AG04449 (cell line): ENCODE measurements around the gene IGF2BP2.

Source experiments
- CTCF ChIA-PET: fragments of 350-600 bp; formaldehyde crosslinking; extraction: SDS; loops from one replicate; lab custom pipeline; 2021; ENCODE audit warnings: antibody characterized with exemption; lab: Yijun Ruan, JAX
- POLR2A ChIA-PET: fragments of 400-600, 350-600 bp; formaldehyde crosslinking; extraction: SDS; loops from one replicate; lab custom pipeline; 2020; ENCODE audit warnings: antibody characterized with exemption, inconsistent platforms; lab: Yijun Ruan, JAX
- DNase-seq: peaks from one replicate; pipeline ENCODE4 v3.0.0-alpha.2; 2010; ENCODE audit warnings: low read depth, low spot score
- H3K4me3 ChIP-seq: 2 replicates; pipeline ENCODE4 v1.5.1; 2011; ENCODE audit warnings: low read depth, mild to moderate bottlenecking, control low read depth, low read length
- TF ChIP-seq, protein P1 (sequence below): IDR thresholded peaks from one replicate; pipeline ENCODE4 v1.5.1; 2011; ENCODE audit warnings: mild to moderate bottlenecking, moderate library complexity, low read length, control low read depth, inconsistent platforms; ENCODE audit not compliant: insufficient read depth; ENCODE audit errors: missing control alignments

Gene IGF2BP2

DNA sequence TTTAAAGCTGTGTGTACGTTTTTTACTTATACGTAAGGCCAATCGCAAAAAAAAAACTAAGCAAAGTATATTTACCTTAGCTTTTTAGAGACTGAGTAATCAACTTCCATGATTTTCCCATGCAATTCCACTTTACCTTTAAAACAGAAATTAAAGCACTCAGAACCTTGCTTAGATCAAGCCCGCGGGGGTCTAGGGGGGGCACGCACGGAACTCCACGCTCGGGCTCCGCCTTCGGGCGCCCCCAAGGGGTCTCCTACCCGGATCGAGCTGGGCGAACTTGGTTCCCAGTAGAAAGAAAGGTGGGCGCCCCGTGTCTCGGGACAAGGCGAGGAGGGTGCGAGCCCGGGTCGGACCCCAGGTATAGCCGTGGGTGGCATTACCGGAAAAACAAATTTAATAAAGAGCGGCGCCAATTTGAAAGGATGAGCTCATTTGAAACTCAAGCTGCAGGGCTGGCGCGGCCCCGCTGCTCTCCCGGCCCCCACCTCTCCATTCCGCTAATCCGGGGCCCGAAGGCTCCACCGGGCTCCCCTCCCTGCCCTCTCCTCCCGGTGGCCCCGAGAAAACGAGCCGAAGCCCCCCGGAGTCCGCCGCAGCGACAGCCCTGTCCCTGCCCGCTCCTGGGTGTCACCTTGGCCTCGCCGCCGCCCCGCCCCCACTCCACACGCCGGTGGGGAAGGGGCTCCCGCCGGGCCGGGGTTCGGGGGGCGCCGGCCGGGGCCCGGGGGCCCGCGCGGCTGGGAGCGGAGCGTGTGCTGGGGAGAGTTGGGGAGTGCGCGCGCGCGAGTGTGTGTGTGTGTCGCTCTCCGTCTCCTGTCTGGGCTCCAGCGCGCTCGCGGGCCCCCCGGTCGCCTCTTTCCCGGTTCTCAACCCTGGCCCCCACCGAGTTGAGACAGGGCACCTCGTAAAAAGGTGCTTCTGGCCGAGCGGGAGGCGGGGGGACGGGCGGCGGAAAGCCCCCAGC lies 1.5 kb downstream of the IGF2BP2 start:
- ChIA-PET CTCF (interaction anchor here (0.6 to 4.9 kb wide), 10 partner anchors 50 to 472 kb away, joined by 3 to 35 read pairs (median 4); no protein-coding TSS in a partner anchor), POLR2A (interaction anchor here (0.9 to 2.8 kb wide), 8 partner anchors 10 to 165 kb away, joined by 3 to 12 read pairs (median 4); no protein-coding TSS in a partner anchor)
- DNase-seq, result no peak
- TF ChIP-seq, protein P1, sequence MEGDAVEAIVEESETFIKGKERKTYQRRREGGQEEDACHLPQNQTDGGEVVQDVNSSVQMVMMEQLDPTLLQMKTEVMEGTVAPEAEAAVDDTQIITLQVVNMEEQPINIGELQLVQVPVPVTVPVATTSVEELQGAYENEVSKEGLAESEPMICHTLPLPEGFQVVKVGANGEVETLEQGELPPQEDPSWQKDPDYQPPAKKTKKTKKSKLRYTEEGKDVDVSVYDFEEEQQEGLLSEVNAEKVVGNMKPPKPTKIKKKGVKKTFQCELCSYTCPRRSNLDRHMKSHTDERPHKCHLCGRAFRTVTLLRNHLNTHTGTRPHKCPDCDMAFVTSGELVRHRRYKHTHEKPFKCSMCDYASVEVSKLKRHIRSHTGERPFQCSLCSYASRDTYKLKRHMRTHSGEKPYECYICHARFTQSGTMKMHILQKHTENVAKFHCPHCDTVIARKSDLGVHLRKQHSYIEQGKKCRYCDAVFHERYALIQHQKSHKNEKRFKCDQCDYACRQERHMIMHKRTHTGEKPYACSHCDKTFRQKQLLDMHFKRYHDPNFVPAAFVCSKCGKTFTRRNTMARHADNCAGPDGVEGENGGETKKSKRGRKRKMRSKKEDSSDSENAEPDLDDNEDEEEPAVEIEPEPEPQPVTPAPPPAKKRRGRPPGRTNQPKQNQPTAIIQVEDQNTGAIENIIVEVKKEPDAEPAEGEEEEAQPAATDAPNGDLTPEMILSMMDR, result no peak
- H3K4me3 ChIP-seq, result peak overlapping the region; percentile 92

DNA sequence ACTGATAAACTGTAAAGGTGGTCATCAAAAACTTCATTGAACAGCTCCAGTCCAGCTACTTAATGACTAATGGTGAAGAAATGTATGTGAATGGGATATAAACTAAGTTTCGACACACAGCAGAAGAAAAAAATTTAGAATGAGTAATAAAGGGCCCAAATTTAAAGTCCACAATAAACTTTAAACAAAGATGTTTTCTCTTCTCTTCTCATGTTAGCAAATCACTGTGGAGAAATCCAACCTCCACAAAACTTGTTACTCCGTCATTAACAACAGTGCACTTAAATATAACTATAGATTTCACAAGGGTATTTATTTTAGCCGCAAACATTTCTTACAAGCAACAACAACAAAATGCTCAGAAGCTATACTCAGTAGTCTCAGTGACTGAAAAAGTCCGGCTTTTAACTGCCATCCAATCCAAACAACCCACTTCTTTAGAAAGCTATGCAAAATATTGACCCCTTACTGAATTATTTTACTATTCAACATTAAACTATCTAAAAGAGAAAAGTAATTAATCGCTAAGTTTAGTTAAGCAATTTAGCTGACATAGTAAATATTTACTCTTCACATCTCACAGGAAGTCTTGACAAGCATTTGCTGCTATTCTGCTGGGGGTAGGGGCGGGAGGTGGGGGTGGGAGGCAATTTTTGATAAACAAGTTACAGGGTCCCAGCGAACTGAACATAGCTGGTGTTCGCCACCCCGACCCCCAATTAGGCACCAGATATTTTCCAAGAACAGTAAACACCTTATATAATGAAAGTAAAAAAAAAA lies 2.4 kb downstream of the IGF2BP2 start:
- DNase-seq, result no peak
- TF ChIP-seq, protein P1, result no peak
- ChIA-PET CTCF (interaction anchor here (0.6 to 4.9 kb wide), 10 partner anchors 49 to 471 kb away, joined by 3 to 35 read pairs (median 4); no protein-coding TSS in a partner anchor), POLR2A (interaction anchor here (0.8 to 2.8 kb wide), 10 partner anchors 9 to 164 kb away, joined by 3 to 12 read pairs (median 4); no protein-coding TSS in a partner anchor)
- H3K4me3 ChIP-seq, result peak overlapping the region; percentile 92

DNA sequence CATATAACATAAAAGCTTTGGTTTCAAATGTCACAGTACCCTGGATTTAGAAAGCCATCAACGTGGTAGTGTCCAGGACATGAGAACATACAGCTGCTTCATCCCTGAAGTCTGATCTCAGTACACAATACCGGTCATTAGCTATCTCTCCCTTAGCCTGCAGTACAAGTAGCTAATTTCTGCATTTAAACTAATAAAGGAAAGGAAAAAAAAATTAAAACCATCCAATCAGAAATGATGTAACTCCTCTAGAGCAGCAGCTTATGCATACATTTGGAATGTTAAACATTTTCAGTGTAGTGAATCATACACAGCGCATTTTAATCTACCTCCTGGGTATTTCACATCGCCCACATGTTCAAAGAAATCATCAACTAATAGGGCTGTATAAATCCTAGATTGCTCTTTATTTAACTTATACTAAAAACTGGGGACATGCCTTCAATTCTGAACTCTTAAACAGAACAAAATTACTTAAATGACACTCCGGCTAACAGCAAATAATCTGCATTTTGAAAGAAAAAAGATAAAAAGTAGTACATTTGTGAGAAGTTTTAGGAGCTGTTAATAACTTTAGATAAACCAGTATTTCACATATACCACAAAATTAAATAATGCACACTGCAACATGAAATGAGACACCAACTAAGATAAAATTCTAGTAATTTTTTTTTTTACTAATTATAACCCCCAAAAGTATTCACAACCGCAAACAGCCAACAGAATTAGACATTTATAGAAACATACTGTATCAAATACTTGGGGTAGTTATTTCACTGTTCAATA lies 3.7 kb downstream of the IGF2BP2 start:
- ChIA-PET POLR2A (interaction anchor here (1.0 to 2.8 kb wide), 4 partner anchors 31 to 92 kb away, joined by 3 to 12 read pairs (median 4); no protein-coding TSS in a partner anchor), CTCF (interaction anchor here (0.8 to 4.9 kb wide), 8 partner anchors 48 to 161 kb away, joined by 3 to 35 read pairs (median 6); no protein-coding TSS in a partner anchor)
- DNase-seq, result peak; percentile 78
- H3K4me3 ChIP-seq, result peak overlapping the region; percentile 47
- TF ChIP-seq, protein P1, result no peak

DNA sequence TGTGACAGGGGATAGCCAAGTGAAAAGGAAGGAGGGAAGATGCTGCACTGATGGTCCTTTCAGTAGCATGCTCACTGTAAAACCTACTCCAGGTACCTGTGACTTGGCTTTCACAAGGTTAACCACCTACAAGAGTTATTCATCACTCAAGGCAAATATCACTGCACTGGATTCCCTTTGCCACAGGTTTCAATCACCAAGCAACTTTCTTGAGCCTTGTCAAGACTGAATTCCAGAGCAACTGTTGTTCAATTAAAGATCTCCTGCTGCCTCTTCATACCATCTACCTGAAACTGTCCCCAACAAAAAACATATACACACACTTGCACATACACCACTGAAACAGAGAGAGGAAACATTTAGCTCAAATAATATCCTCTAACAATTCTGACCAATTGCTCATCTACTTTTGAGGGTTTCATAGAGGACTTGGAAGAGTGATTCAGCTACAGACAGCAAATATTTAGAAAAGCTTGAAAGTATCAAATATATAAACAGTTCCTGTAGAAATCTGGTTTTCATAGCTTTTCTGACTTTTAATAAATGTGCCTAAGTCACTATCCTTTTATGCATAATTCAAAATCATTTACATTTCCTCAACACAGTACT lies 6.5 kb downstream of the IGF2BP2 start:
- DNase-seq, result no peak
- POLR2A ChIA-PET, result interaction anchor here (0.6 kb wide), 2 partner anchors 23 to 124 kb away, joined by 3 to 4 read pairs; no protein-coding TSS in a partner anchor
- TF ChIP-seq, protein P1, result no peak
- CTCF ChIA-PET, result interaction anchor here (1.7 to 4.3 kb wide), 2 partner anchors 50 to 159 kb away, joined by 5 to 19 read pairs; no protein-coding TSS in a partner anchor
- no peak overlapping the region for H3K4me3 ChIP-seq

DNA sequence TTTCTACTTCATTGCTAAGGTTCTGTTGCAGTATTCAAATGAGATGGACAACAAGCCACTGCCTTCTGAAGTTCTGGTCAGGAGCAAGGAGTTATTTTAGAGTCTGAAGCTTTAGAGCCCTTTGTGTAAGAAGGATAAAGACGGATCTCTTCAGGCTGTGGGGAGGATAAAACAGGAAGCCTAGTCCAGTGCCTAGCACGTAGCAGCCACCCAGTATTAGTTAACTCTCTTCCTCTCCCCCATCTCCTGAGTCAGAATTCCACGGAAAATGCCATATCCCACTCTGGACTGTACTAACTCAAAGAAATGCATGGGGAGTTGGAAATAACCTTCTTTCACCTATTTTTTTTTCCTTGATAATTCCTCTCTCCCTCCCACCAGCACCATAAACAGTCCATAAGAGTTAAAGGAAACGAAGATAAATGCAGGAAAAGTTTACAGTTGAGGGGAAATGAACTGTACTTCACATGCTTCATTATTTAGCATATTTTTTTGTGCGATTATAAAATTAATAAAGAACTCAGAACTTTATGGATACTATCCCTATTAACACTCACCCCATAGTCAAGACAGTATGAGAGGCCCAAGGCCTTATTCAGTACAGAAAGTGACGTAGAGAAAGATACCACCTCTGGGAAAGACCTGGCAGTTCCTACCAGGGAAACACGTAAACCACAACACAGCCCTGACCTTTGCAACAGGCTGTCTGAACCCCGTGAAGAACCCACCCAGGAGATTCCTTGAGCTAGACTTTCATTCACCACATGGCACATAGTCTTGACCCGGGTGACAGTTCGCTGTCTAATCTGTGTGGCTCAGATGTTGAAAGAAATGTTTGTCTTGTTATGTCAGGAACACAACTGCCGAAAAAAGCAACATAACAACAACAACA lies 9.2 kb downstream of the IGF2BP2 start:
- ChIA-PET POLR2A (no interaction called here), CTCF (interaction anchor here (1.8 to 4.3 kb wide), 2 partner anchors 83 to 156 kb away, joined by 6 to 19 read pairs; no protein-coding TSS in a partner anchor)
- TF ChIP-seq, protein P1, result no peak
- no peak for DNase-seq
- H3K4me3 ChIP-seq, result no peak overlapping the region
